Measurements from ENCODE around the gene ZFP14.

DNA sequence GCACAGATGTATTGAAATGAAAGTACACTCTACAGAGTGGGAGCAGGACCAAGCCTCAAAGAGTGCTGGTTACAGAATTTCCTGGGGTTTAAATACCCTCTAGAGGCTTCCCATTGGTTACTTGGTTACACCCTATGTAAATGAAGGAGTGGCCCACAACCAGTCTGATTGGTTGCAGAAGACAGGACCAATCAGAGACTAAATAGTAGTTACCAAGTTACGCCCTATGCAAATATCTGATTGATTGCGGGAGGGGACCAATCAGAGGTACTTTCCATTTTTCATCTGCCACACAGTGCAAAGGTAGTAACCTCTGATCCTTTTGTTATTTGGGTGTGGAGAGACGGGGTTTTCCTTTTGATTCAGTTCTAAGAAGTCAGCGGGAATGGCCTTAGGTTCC, 44.9 kb upstream of the ZFP14 start:
- TF ChIP-seq CTCF (IDR thresholded peaks at IDR 0.05) = no peak
- TF ChIP-seq EP300 (IDR thresholded peaks at IDR 0.05) = no peak

Measured in suprapubic skin (tissue), 3 donors.